ENCODE measurements around the gene PEX6. TPM values are rescaled to one million over a fixed set of nuclear protein-coding genes. Genes with fewer than 3 reads are reported as not detected.
"Not testable (repeated sequence)": the region's sequence is repeated elsewhere in the genome, so short reads cannot be mapped to it uniquely, and the experiment has no call there.

PEX6 gene
- total RNA-seq, 1 donor from 2014 or later, result 23.0 TPM

GRCh38 chr6:42968126-42968701 is 10.8 kb downstream of the PEX6 start:
- no peak for DNase-seq (ENCODE audit: low read depth in 2 of 2)

- no peak for DNase-seq (ENCODE audit: low read depth in 2 of 2)
Measured at GRCh38 chr6:42967228-42967627, 11.8 kb downstream of the PEX6 start.

GRCh38 chr6:42966571-42966970 is 12.4 kb downstream of the PEX6 start:
- DNase-seq (ENCODE audit: low read depth in 2 of 2), result no peak

- peak in 1 of 2 donors; percentile 67 for DNase-seq (ENCODE audit: low read depth in 2 of 2)
Measured at GRCh38 chr6:42963855-42964605, 15.0 kb downstream of the PEX6 start.

GRCh38 chr6:42963179-42963854 is 15.7 kb downstream of the PEX6 start:
- DNase-seq (ENCODE audit: low read depth in 2 of 2), result no peak

GRCh38 chr6:42962502-42963178 is 16.3 kb downstream of the PEX6 start:
- no peak for DNase-seq (ENCODE audit: low read depth in 2 of 2)

- DNase-seq (ENCODE audit: low read depth in 2 of 2), result no peak
Measured at GRCh38 chr6:42962096-42962495, 16.9 kb downstream of the PEX6 start.

- DNase-seq (ENCODE audit: low read depth in 2 of 2), result no peak
Measured at GRCh38 chr6:42961020-42961470, 17.9 kb downstream of the PEX6 start.

- DNase-seq (ENCODE audit: low read depth in 2 of 2), result peak in 1 of 2 donors; percentile 67
Measured at GRCh38 chr6:42960243-42961019, 18.6 kb downstream of the PEX6 start, which contains the start of gene GNMT. Gene GNMT, plus strand, starts transcription at chr6:42960754. Its CDS starts 14 bp downstream, at chr6:42960768.

- no peak for DNase-seq (ENCODE audit: low read depth in 2 of 2)
Measured at GRCh38 chr6:42959917-42960242, 19.1 kb downstream of the PEX6 start.

GRCh38 chr6:42958125-42958524 is 20.9 kb downstream of the PEX6 start:
- DNase-seq (ENCODE audit: low read depth in 2 of 2), result no peak

GRCh38 chr6:42954405-42954804 is 24.6 kb downstream of the PEX6 start:
- not testable (repeated sequence) for DNase-seq (ENCODE audit: low read depth in 2 of 2)

- no peak for DNase-seq (ENCODE audit: low read depth in 2 of 2)
Measured at GRCh38 chr6:42952389-42952788, 26.6 kb downstream of the PEX6 start.

GRCh38 chr6:42947950-42948349 is 31.0 kb downstream of the PEX6 start:
- no peak for DNase-seq (ENCODE audit: low read depth in 2 of 2)

- no peak for DNase-seq (ENCODE audit: low read depth in 2 of 2)
Measured at GRCh38 chr6:42942444-42942843, 36.5 kb downstream of the PEX6 start.

- not testable (repeated sequence) for DNase-seq (ENCODE audit: low read depth in 2 of 2)
Measured at GRCh38 chr6:42941356-42941755, 37.6 kb downstream of the PEX6 start.

- no peak for DNase-seq (ENCODE audit: low read depth in 2 of 2)
Measured at GRCh38 chr6:42940493-42941045, 38.4 kb downstream of the PEX6 start.

GRCh38 chr6:42939810-42940167 is 39.2 kb downstream of the PEX6 start:
- no peak for DNase-seq (ENCODE audit: low read depth in 2 of 2)

GRCh38 chr6:42938987-42939809 is 39.8 kb downstream of the PEX6 start:
- DNase-seq (ENCODE audit: low read depth in 2 of 2), result no peak

- no peak for DNase-seq (ENCODE audit: low read depth in 2 of 2)
Measured at GRCh38 chr6:42938428-42938796, 40.6 kb downstream of the PEX6 start.

Data from dermis microvascular lymphatic vessel endothelial cell (primary cell).